HCT116 (cell line): ENCODE data around the gene AR. TPM values are rescaled to one million over a fixed set of nuclear protein-coding genes. Genes with fewer than 3 reads are reported as not detected.

Experiments
- ATAC-seq: fragments of 200-7000 bp; cut with Tn5 transposase; 2 replicates; pipeline ENCODE4 v1.9.1; 2020; ENCODE audit warnings: mild to moderate bottlenecking, moderate library complexity
- BruUV-seq: library from RNA; stranded (reverse); fragments of 400-500 nt; replicated peaks from 2 replicates; lab custom pipeline; 2021; lab: Mats Ljungman, UMichigan
- CTCF ChIA-PET: fragments of 300-600 bp; sonication (Branson Sonifier 250); formaldehyde crosslinking; loops from one replicate; lab custom pipeline; 2021; ENCODE audit warnings: antibody characterized with exemption; lab: Charles Lee
- POLR2A ChIA-PET: fragments of 300-600, 350-600 bp; sonication (Branson Sonifier 250); formaldehyde crosslinking; loops from one replicate; lab custom pipeline; 2021; ENCODE audit warnings: antibody characterized with exemption; lab: Charles Lee
- RAD21 ChIA-PET, 2 experiments: fragments of 300-600 bp; sonication (Branson Sonifier 250); formaldehyde crosslinking; loops; one replicate each; lab custom pipeline; 2023; ENCODE audit warnings: low total read pairs in 2 of 2; ENCODE audit not compliant: uncharacterized antibody in 2 of 2, unreplicated experiment in 2 of 2, low non-redundant PET in 1 of 2; lab: Charles Lee
- DNase-seq: peaks from one replicate; pipeline ENCODE4 v3.0.0-alpha.2; 2010; ENCODE audit warnings: low read depth, low spot score
- H2AFZ ChIP-seq: fragments of 200-600 bp; shearing (Covaris generic), sonication (generic); 2 replicates; pipeline ENCODE4 v1.6.1; 2017; ENCODE audit warnings: low read depth, mixed run types, mixed read lengths, antibody characterized with exemption, low read length; ENCODE audit not compliant: poor library complexity, severe bottlenecking
- H3K27ac ChIP-seq: 2 replicates; pipeline ENCODE4 v1.5.1; 2012; ENCODE audit warnings: low read depth, low read length
- H3K27me3 ChIP-seq: fragments of 200-600 bp; sonication (generic); 2 replicates; pipeline ENCODE4 v1.6.1; 2016; ENCODE audit warnings: mixed run types, low read length, mixed read lengths; ENCODE audit not compliant: insufficient read depth
- H3K36me3 ChIP-seq, 2 experiments: fragments of 200-500 bp in 1 of 2; fragments of 200-600 bp in 1 of 2; sonication (Bioruptor generic) in 1 of 2; sonication (generic) in 1 of 2; 2 replicates each; pipeline versions ENCODE4 v1.5.1 to v1.6.1; 2014 to 2016; ENCODE audit warnings: low read length in 2 of 2, inconsistent platforms in 1 of 2, mixed read lengths in 1 of 2, mixed run types in 1 of 2; ENCODE audit not compliant: insufficient read depth in 2 of 2, control insufficient read depth in 1 of 2
- H3K4me1 ChIP-seq, 2 experiments: fragments of 200-600 bp in 1 of 2; sonication (generic) in 1 of 2; 2 replicates each; pipeline versions ENCODE4 v1.5.1 to v1.6.1; 2012 to 2017; ENCODE audit warnings: low read length in 2 of 2, inconsistent platforms in 1 of 2, mild to moderate bottlenecking in 1 of 2, mixed read lengths in 1 of 2, mixed run types in 1 of 2, moderate library complexity in 1 of 2; ENCODE audit not compliant: insufficient read depth in 2 of 2, control insufficient read depth in 1 of 2
- H3K4me2 ChIP-seq: fragments of 200-600 bp; sonication (generic); 2 replicates; pipeline ENCODE4 v1.6.1; 2017; ENCODE audit warnings: mixed run types, low read length, mixed read lengths
- H3K4me3 ChIP-seq, 2 experiments: fragments of 200-600 bp in 1 of 2; sonication (generic) in 1 of 2; replicated peaks in 1 of 2; 2 replicates each; pipeline ENCODE4 v1.5.1; 2011 to 2016; ENCODE audit warnings: low read length in 2 of 2, control low read depth in 1 of 2, low read depth in 1 of 2, mild to moderate bottlenecking in 1 of 2, mixed read lengths in 1 of 2, mixed run types in 1 of 2
- H3K79me2 ChIP-seq: fragments of 200-600 bp; sonication (generic); 2 replicates; pipeline ENCODE4 v1.6.1; 2017; ENCODE audit warnings: mild to moderate bottlenecking, mixed run types, low read length, moderate library complexity, mixed read lengths; ENCODE audit not compliant: insufficient read depth
- H3K9ac ChIP-seq: fragments of 200-600 bp; sonication (generic); 2 replicates; pipeline ENCODE4 v1.6.1; 2016; ENCODE audit warnings: low read length, mixed read lengths
- H3K9me2 ChIP-seq: fragments of 200-600 bp; sonication (generic), shearing (Covaris generic); 2 replicates; pipeline ENCODE4 v1.6.1; 2017; ENCODE audit warnings: mixed run types, mild to moderate bottlenecking, moderate library complexity; ENCODE audit not compliant: insufficient read depth
- H3K9me3 ChIP-seq, 2 experiments: fragments of 200-500 bp in 1 of 2; fragments of 200-600 bp in 1 of 2; sonication (Bioruptor generic) in 1 of 2; sonication (generic) in 1 of 2; 2 replicates each; pipeline ENCODE4 v1.6.1; 2014 to 2017; ENCODE audit warnings: low read length in 2 of 2, mixed read lengths in 2 of 2, inconsistent platforms in 1 of 2, low read depth in 1 of 2, mild to moderate bottlenecking in 1 of 2, mixed run types in 1 of 2, moderate library complexity in 1 of 2; ENCODE audit not compliant: control insufficient read depth in 1 of 2, insufficient read depth in 1 of 2
- H4K20me1 ChIP-seq: fragments of 200-600 bp; sonication (generic), shearing (Covaris generic); 2 replicates; pipeline ENCODE4 v1.6.1; 2017; ENCODE audit warnings: mixed run types, mild to moderate bottlenecking, moderate library complexity; ENCODE audit not compliant: insufficient read depth
- EGR1 ChIP-seq: IDR thresholded peaks from 2 replicates; pipeline ENCODE4 v1.6.1; 2012; ENCODE audit warnings: low read depth
- EZH2phosphoT487 ChIP-seq: fragments of 200-600 bp; IDR thresholded peaks from 2 replicates; pipeline ENCODE4 v1.6.1; 2018; ENCODE audit warnings: antibody characterized with exemption, borderline replicate concordance
- FOSL1 ChIP-seq: IDR thresholded peaks from 2 replicates; pipeline ENCODE4 v1.6.1; 2012; ENCODE audit warnings: low read depth
- RAD21 ChIP-seq: IDR thresholded peaks from 2 replicates; pipeline ENCODE4 v1.6.1; 2012; ENCODE audit warnings: low read depth, mild to moderate bottlenecking
- SRF ChIP-seq: IDR thresholded peaks from 2 replicates; pipeline ENCODE4 v1.6.1; 2012; ENCODE audit warnings: low read depth
- YY1 ChIP-seq: IDR thresholded peaks from 2 replicates; pipeline ENCODE4 v1.6.1; 2011; ENCODE audit warnings: low read length, low read depth, moderate library complexity, mild to moderate bottlenecking; ENCODE audit not compliant: insufficient replicate concordance; ENCODE audit errors: extremely low read depth
- ZNF274 ChIP-seq: fragments of 200-500 bp; sonication (Bioruptor generic); IDR thresholded peaks from 2 replicates; pipeline ENCODE4 v1.6.1; 2014; ENCODE audit warnings: mild to moderate bottlenecking, low read depth, low read length, inconsistent platforms
- intact Hi-C: fragments of 100-400 bp; cut with micrococcal nuclease; formaldehyde crosslinking; loops from 2 replicates; pipeline ENCODE4 v1.10.0; 2022
- total RNA-seq: library from RNA; stranded (reverse); gene quantifications from one replicate; pipeline ENCODE4 v1.2.1, GENCODE V29; 2021; ENCODE audit not compliant: unreplicated experiment
- TF ChIP-seq, protein P1 (sequence below), 3 experiments: fragments of 200-600 bp in 1 of 3; sonication (generic) in 1 of 3; IDR thresholded peaks in 2 of 3; conservative IDR thresholded peaks in 1 of 3; 2 replicates each; pipeline ENCODE4 v1.5.1; 2012 to 2017; ENCODE audit warnings: low read depth in 2 of 3, low read length in 2 of 3, antibody characterized with exemption in 1 of 3, borderline replicate concordance in 1 of 3, control low read depth in 1 of 3, mild to moderate bottlenecking in 1 of 3, mixed read lengths in 1 of 3, mixed run types in 1 of 3, moderate library complexity in 1 of 3; ENCODE audit not compliant: insufficient read depth in 1 of 3
- TF ChIP-seq, protein P2 (sequence below): IDR thresholded peaks from 2 replicates; pipeline ENCODE4 v1.6.1; 2012; ENCODE audit warnings: low read depth

Gene AR
- total RNA-seq, 1 experiment from 2014 or later, result 0.02 TPM

- CTCF ChIA-PET, result no interaction called here
Observed at GRCh38 chrX:67750694-67751093, 206.9 kb downstream of the AR start.

More at GRCh38 chrX:67750694-67751093, 206.9 kb downstream of the AR start:
- Histone ChIP-seq H2AFZ (no peak overlapping the region), H3K9me3 (no peaks in the 10 kb centered on the region), H3K27me3 (no peaks in the 10 kb centered on the region), H3K4me3 (no peak overlapping the region), H3K4me1 (no peaks in the 10 kb centered on the region), H3K36me3 (no peaks in the 10 kb centered on the region), H3K79me2 (no peaks in the 10 kb centered on the region), H4K20me1 (no peaks in the 10 kb centered on the region), H3K9ac (no peak overlapping the region), H3K27ac (no peak overlapping the region), H3K4me2 (no peak overlapping the region), H3K9me2 (no peaks in the 10 kb centered on the region)
- no peak for ATAC-seq
- intact Hi-C loops, result no loop called here
- no peak for TF ChIP-seq YY1
- TF ChIP-seq, protein P1, sequence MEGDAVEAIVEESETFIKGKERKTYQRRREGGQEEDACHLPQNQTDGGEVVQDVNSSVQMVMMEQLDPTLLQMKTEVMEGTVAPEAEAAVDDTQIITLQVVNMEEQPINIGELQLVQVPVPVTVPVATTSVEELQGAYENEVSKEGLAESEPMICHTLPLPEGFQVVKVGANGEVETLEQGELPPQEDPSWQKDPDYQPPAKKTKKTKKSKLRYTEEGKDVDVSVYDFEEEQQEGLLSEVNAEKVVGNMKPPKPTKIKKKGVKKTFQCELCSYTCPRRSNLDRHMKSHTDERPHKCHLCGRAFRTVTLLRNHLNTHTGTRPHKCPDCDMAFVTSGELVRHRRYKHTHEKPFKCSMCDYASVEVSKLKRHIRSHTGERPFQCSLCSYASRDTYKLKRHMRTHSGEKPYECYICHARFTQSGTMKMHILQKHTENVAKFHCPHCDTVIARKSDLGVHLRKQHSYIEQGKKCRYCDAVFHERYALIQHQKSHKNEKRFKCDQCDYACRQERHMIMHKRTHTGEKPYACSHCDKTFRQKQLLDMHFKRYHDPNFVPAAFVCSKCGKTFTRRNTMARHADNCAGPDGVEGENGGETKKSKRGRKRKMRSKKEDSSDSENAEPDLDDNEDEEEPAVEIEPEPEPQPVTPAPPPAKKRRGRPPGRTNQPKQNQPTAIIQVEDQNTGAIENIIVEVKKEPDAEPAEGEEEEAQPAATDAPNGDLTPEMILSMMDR (IDR thresholded peaks at IDR 0.05 in 2 of 3, conservative IDR thresholded peaks at IDR 0.05 in 1 of 3; ENCODE audit: borderline replicate concordance in 1 of 3, insufficient read depth in 1 of 3, low read depth in 2 of 3, low read length in 2 of 3), result no peak
- no peak for TF ChIP-seq RAD21
- no peak for TF ChIP-seq FOSL1
- no peak for TF ChIP-seq ZNF274
- TF ChIP-seq, protein P2, sequence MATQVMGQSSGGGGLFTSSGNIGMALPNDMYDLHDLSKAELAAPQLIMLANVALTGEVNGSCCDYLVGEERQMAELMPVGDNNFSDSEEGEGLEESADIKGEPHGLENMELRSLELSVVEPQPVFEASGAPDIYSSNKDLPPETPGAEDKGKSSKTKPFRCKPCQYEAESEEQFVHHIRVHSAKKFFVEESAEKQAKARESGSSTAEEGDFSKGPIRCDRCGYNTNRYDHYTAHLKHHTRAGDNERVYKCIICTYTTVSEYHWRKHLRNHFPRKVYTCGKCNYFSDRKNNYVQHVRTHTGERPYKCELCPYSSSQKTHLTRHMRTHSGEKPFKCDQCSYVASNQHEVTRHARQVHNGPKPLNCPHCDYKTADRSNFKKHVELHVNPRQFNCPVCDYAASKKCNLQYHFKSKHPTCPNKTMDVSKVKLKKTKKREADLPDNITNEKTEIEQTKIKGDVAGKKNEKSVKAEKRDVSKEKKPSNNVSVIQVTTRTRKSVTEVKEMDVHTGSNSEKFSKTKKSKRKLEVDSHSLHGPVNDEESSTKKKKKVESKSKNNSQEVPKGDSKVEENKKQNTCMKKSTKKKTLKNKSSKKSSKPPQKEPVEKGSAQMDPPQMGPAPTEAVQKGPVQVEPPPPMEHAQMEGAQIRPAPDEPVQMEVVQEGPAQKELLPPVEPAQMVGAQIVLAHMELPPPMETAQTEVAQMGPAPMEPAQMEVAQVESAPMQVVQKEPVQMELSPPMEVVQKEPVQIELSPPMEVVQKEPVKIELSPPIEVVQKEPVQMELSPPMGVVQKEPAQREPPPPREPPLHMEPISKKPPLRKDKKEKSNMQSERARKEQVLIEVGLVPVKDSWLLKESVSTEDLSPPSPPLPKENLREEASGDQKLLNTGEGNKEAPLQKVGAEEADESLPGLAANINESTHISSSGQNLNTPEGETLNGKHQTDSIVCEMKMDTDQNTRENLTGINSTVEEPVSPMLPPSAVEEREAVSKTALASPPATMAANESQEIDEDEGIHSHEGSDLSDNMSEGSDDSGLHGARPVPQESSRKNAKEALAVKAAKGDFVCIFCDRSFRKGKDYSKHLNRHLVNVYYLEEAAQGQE, result no peak
- no peak for TF ChIP-seq EGR1
- no peak for TF ChIP-seq EZH2phosphoT487
- TF ChIP-seq SRF, result no peak
- RAD21 ChIA-PET, result no interaction called here
- DNase-seq, result no peak
- POLR2A ChIA-PET, result no interaction called here
- BruUV-seq, result no TSS peak
